ENCODE data around the gene VIPR1.

Gene VIPR1

GRCh38 chr3:42489116-42489936 lies 13.1 kb upstream of the VIPR1 start:
- Histone ChIP-seq H3K36me3 (ENCODE audit: insufficient read depth, low read length) (no peaks in the 10 kb centered on the region), H3K9me3 (ENCODE audit: control insufficient read depth, insufficient read depth, low read length) (no peaks in the 10 kb centered on the region), H3K4me1 (ENCODE audit: insufficient read depth, low read length) (peaks cover 6% of the 10 kb centered on the region; the same call in 1 of the 2 replicates), H3K9ac (ENCODE audit: low read depth, low read length) (no peak overlapping the region)

DNA sequence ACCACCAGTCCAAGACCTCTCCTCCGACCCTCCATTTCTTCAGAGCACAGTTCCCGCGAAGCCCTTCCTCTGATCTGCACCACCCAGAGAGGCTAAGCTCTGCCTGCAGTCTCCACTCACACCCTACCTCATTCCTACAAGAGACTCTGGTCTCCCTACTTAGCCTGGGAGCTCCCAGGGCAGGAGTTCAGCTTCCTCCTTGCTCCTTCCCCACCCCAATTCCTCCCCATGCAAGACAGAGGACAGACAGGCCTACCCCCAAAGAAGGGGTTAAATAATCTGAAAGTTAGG lies 12.6 kb upstream of the VIPR1 start:
- Histone ChIP-seq H3K9ac (ENCODE audit: low read depth, low read length) (no peak overlapping the region), H3K36me3 (ENCODE audit: insufficient read depth, low read length) (no peaks in the 10 kb centered on the region), H3K9me3 (ENCODE audit: control insufficient read depth, insufficient read depth, low read length) (no peaks in the 10 kb centered on the region), H3K4me1 (ENCODE audit: insufficient read depth, low read length) (peaks cover 6% of the 10 kb centered on the region; the same call in 1 of the 2 replicates)

DNA sequence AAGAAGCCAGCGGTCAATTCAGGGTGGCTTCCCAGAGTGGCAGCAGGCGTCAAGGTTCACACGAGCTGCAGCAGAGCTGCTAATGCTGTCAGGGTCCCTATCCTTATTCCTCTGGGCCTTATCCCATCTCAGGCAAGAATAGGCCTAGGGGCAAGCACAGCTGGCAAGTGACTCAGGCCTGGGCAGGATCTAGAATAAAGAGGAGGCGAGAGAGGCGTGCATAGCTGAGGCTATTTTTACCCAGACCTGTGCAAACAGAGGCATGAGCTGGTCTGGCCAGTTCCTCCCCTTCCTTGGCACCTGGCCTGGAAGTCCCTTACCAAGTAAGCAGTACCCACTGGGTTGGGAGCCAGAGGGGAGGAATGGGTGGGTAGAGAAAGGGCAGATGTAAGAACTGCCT lies 12.2 kb upstream of the VIPR1 start:
- H3K9ac ChIP-seq (ENCODE audit: low read depth, low read length) = no peak overlapping the region
- peaks cover 6% of the 10 kb centered on the region; the same call in 1 of the 2 replicates for H3K4me1 ChIP-seq (ENCODE audit: insufficient read depth, low read length)
- no peaks in the 10 kb centered on the region for H3K9me3 ChIP-seq (ENCODE audit: control insufficient read depth, insufficient read depth, low read length)
- no peaks in the 10 kb centered on the region for H3K36me3 ChIP-seq (ENCODE audit: insufficient read depth, low read length)

DNA sequence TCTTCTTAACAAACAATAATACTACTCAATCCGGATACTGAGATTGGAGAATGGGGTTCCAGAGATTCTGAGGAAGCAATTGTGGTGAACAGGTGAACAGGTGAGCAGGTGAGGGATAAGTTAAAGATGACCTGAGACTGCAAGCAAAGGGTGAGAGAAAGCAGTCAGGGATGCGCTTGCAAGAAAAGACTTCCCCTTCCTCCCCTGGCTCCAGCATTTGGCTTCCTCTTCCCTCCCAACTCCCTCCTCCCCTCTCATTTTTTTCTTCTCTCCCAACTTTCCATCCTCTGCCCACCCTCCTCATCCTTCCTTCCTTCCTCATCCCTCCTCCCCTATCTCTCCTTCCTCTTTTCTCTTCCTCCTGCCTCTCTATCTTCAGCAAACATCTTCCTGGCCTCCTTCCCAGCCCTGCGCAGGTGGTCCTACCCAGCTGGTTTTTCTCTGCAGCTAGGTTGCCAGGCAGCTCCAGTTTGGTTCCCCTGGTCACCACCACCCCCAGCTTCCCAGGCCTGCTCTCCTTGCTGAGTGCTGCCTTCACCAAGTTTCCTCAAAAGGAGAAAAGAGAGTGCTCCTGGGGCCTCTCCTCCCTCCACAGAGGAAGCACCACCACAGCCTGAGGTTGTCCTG lies 10.4 kb upstream of the VIPR1 start:
- peaks cover 11% of the 10 kb centered on the region; the same call in 1 of the 2 replicates for H3K4me1 ChIP-seq (ENCODE audit: insufficient read depth, low read length)
- no peaks in the 10 kb centered on the region for H3K36me3 ChIP-seq (ENCODE audit: insufficient read depth, low read length)
- no peak overlapping the region for H3K9ac ChIP-seq (ENCODE audit: low read depth, low read length)
- no peaks in the 10 kb centered on the region for H3K9me3 ChIP-seq (ENCODE audit: control insufficient read depth, insufficient read depth, low read length)

DNA sequence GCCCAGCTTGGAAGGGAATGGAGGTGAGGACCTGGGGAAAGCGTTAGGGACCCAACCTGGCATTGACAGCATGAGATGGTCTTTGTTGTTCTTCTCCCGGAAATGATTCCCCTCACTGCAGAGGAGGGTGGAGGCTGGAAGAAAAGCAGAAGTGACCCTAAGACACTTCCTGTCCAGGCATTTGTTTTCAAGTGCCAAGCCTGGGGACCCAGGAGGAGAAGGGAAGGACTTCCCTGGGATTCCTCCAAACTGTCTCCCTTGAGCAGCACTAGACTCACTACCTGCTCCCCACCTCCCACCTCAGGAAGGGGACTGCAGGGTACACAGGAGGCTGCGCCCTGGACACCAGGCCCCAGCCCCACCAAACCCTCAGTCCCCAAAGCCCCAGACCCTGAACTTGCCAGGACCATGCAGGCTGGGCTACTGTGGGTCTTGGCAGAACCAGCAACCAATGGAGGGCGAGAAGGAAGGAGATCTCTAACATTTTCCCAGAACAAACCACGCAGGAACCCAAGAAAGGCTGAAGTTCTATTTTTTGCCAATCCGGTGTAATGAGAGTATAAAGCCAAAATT lies 9.8 kb upstream of the VIPR1 start:
- peaks cover 15% of the 10 kb centered on the region; the same call in 1 of the 2 replicates for H3K4me1 ChIP-seq (ENCODE audit: insufficient read depth, low read length)
- H3K9me3 ChIP-seq (ENCODE audit: control insufficient read depth, insufficient read depth, low read length) = no peaks in the 10 kb centered on the region
- no peaks in the 10 kb centered on the region for H3K36me3 ChIP-seq (ENCODE audit: insufficient read depth, low read length)
- H3K9ac ChIP-seq (ENCODE audit: low read depth, low read length) = no peak overlapping the region

DNA sequence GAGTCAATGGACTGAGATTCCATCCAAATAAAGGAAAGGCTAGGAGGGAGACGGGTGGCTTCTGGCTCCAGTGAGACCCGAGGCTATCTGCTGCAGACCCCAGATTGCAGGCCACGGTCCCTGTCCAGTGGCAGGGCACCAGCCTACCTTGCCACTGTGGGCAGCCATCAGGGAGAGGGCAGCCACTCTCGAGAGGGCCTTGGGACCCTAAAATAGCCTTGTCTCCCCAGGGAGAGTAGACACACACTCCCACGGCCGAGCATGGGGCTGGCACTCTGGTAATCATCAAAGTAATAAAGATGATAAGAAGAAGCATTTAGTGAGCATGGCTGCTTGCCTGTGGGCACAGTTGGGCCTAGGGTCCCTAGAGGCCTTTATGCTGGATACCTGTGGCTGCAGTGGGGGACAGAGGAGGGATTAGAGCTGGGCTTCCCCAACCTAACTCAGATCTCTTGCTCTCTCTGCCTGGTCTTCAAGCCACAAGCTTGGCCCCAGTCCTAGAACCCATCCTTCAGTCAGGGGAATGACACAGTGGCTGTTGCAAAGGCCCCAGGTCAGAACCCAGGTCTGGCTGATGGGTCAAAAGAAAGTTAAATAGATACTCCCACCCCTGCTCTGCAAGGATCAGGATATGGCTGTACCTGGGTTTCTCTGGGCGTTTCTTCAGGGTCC lies 9.2 kb upstream of the VIPR1 start:
- H3K9ac ChIP-seq (ENCODE audit: low read depth, low read length) = no peak overlapping the region

DNA sequence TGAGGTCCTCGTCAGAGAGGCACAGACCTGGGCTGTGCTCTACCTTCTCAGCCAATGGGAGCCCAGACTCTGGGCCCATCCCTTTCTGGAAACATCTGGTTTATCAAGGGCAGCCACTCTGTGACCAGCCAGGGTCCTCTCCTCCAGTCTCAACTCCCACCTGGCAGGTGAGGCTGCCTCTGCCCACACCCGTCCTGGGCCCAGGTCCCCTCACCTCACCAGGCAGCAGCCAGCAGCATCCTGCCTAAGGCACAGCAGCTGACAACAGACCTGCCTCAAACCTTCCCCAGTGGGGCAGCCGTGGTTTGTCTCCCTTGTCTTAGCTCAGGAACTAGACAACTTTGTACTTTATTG lies 8.7 kb upstream of the VIPR1 start:
- H3K4me1 ChIP-seq (ENCODE audit: insufficient read depth, low read length) = peaks cover 15% of the 10 kb centered on the region; the same call in 1 of the 2 replicates
- H3K9me3 ChIP-seq (ENCODE audit: control insufficient read depth, insufficient read depth, low read length) = no peaks in the 10 kb centered on the region
- no peak overlapping the region for H3K9ac ChIP-seq (ENCODE audit: low read depth, low read length)
- H3K36me3 ChIP-seq (ENCODE audit: insufficient read depth, low read length) = no peaks in the 10 kb centered on the region

More for the DNA sequence above, 9.2 kb upstream of the VIPR1 start:
- Histone ChIP-seq H3K36me3 (ENCODE audit: insufficient read depth, low read length) (no peaks in the 10 kb centered on the region), H3K9me3 (ENCODE audit: control insufficient read depth, insufficient read depth, low read length) (no peaks in the 10 kb centered on the region), H3K4me1 (ENCODE audit: insufficient read depth, low read length) (peaks cover 15% of the 10 kb centered on the region; the same call in 1 of the 2 replicates)

GRCh38 chr3:42495393-42495792 lies 7.0 kb upstream of the VIPR1 start:
- Histone ChIP-seq H3K4me1 (ENCODE audit: insufficient read depth, low read length) (peaks cover 20% of the 10 kb centered on the region; the same call in 1 of the 2 replicates), H3K9me3 (ENCODE audit: control insufficient read depth, insufficient read depth, low read length) (no peaks in the 10 kb centered on the region), H3K36me3 (ENCODE audit: insufficient read depth, low read length) (no peaks in the 10 kb centered on the region), H3K9ac (ENCODE audit: low read depth, low read length) (no peak overlapping the region)

DNA sequence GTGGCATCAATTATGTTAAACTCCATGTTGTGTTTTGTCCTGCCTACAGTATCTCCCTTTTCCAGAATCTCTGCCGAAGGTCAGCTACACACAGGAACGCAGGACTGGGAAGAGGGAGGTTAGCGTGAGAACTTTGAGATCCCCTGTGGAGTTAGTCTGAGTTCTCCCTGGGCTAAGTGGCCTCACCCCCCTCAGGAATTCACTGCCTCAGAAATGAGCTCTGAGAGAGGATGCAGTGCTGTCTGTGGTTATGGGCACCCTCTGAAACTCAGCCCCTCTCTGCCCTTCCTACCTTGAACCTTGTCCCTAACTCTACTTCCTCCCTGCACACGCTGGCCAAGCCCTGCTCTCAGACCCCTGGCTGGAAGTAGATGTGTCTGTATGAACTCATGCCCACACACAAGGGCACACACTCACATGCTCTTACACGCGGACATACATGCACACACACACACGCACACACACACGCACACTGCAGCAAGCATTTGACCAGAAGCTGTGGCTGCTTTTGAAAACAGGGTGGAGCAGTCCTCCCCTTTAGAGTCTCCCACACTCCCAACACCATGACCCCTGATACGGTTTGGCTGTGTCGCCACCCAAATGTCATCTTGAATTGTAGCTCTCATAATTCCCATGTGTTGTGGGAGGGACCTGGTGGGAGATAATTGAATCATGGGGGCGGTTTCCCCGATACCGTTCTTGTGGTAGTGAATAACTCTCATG lies 5.3 kb upstream of the VIPR1 start:
- Histone ChIP-seq H3K36me3 (ENCODE audit: insufficient read depth, low read length) (no peaks in the 10 kb centered on the region), H3K4me1 (ENCODE audit: insufficient read depth, low read length) (peaks cover 16% of the 10 kb centered on the region; the same call in 1 of the 2 replicates), H3K9ac (ENCODE audit: low read depth, low read length) (no peak overlapping the region), H3K9me3 (ENCODE audit: control insufficient read depth, insufficient read depth, low read length) (no peaks in the 10 kb centered on the region)

- peaks cover 16% of the 10 kb centered on the region; the same call in 1 of the 2 replicates for H3K4me1 ChIP-seq (ENCODE audit: insufficient read depth, low read length)
- H3K9me3 ChIP-seq (ENCODE audit: control insufficient read depth, insufficient read depth, low read length) = no peaks in the 10 kb centered on the region
- no peak overlapping the region for H3K9ac ChIP-seq (ENCODE audit: low read depth, low read length)
- H3K36me3 ChIP-seq (ENCODE audit: insufficient read depth, low read length) = no peaks in the 10 kb centered on the region
These were observed 4.4 kb upstream of the VIPR1 start for GRCh38 chr3:42498034-42498433.

- no peaks in the 10 kb centered on the region for H3K9me3 ChIP-seq (ENCODE audit: control insufficient read depth, insufficient read depth, low read length)
- H3K4me1 ChIP-seq (ENCODE audit: insufficient read depth, low read length) = peaks cover 16% of the 10 kb centered on the region; the same call in 1 of the 2 replicates
- H3K9ac ChIP-seq (ENCODE audit: low read depth, low read length) = no peak overlapping the region
- H3K36me3 ChIP-seq (ENCODE audit: insufficient read depth, low read length) = no peaks in the 10 kb centered on the region
These were observed 3.5 kb upstream of the VIPR1 start for GRCh38 chr3:42498791-42499477.

- Histone ChIP-seq H3K9me3 (ENCODE audit: control insufficient read depth, insufficient read depth, low read length) (no peaks in the 10 kb centered on the region), H3K4me1 (ENCODE audit: insufficient read depth, low read length) (peaks cover 16% of the 10 kb centered on the region; the same call in 1 of the 2 replicates), H3K36me3 (ENCODE audit: insufficient read depth, low read length) (no peaks in the 10 kb centered on the region), H3K9ac (ENCODE audit: low read depth, low read length) (no peak overlapping the region)
These were observed 3.0 kb upstream of the VIPR1 start for GRCh38 chr3:42499478-42499871.

- H3K4me1 ChIP-seq (ENCODE audit: insufficient read depth, low read length) = peaks cover 16% of the 10 kb centered on the region; the same call in 1 of the 2 replicates
- H3K9me3 ChIP-seq (ENCODE audit: control insufficient read depth, insufficient read depth, low read length) = no peaks in the 10 kb centered on the region
- no peak overlapping the region for H3K9ac ChIP-seq (ENCODE audit: low read depth, low read length)
- no peaks in the 10 kb centered on the region for H3K36me3 ChIP-seq (ENCODE audit: insufficient read depth, low read length)
These were observed 2.4 kb upstream of the VIPR1 start for GRCh38 chr3:42500091-42500490.

Data from ES-I3 (cell line).